LNCaP clone FGC (cell line): ENCODE data around the gene DEPDC1.

Experiments
- DNase-seq: peaks from one replicate; pipeline ENCODE4 v3.0.0-alpha.2; 2011; ENCODE audit warnings: low read depth
- H3K4me3 ChIP-seq: 2 replicates; pipeline ENCODE4 v1.5.1; 2011; ENCODE audit warnings: mild to moderate bottlenecking, low read depth, low read length, control low read depth
- TF ChIP-seq, protein P1 (sequence below): IDR thresholded peaks from 2 replicates; pipeline ENCODE4 v1.5.1; 2012; ENCODE audit warnings: mild to moderate bottlenecking; ENCODE audit not compliant: control insufficient read depth, insufficient read depth; ENCODE audit errors: extremely low read depth

The DEPDC1 gene

GRCh38 chr1:68459091-68459490 lies 37.8 kb downstream of the DEPDC1 start:
- DNase-seq: no peak
- no peak overlapping the region for H3K4me3 ChIP-seq
- TF ChIP-seq, protein P1, sequence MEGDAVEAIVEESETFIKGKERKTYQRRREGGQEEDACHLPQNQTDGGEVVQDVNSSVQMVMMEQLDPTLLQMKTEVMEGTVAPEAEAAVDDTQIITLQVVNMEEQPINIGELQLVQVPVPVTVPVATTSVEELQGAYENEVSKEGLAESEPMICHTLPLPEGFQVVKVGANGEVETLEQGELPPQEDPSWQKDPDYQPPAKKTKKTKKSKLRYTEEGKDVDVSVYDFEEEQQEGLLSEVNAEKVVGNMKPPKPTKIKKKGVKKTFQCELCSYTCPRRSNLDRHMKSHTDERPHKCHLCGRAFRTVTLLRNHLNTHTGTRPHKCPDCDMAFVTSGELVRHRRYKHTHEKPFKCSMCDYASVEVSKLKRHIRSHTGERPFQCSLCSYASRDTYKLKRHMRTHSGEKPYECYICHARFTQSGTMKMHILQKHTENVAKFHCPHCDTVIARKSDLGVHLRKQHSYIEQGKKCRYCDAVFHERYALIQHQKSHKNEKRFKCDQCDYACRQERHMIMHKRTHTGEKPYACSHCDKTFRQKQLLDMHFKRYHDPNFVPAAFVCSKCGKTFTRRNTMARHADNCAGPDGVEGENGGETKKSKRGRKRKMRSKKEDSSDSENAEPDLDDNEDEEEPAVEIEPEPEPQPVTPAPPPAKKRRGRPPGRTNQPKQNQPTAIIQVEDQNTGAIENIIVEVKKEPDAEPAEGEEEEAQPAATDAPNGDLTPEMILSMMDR: no peak

- TF ChIP-seq, protein P1: no peak
- no peak overlapping the region for H3K4me3 ChIP-seq
- no peak for DNase-seq
These were observed 40.7 kb downstream of the DEPDC1 start for GRCh38 chr1:68456202-68456601.

- no peak for DNase-seq
- no peak overlapping the region for H3K4me3 ChIP-seq
- TF ChIP-seq, protein P1: no peak
These were observed 42.3 kb downstream of the DEPDC1 start for GRCh38 chr1:68454534-68454933.

DNA sequence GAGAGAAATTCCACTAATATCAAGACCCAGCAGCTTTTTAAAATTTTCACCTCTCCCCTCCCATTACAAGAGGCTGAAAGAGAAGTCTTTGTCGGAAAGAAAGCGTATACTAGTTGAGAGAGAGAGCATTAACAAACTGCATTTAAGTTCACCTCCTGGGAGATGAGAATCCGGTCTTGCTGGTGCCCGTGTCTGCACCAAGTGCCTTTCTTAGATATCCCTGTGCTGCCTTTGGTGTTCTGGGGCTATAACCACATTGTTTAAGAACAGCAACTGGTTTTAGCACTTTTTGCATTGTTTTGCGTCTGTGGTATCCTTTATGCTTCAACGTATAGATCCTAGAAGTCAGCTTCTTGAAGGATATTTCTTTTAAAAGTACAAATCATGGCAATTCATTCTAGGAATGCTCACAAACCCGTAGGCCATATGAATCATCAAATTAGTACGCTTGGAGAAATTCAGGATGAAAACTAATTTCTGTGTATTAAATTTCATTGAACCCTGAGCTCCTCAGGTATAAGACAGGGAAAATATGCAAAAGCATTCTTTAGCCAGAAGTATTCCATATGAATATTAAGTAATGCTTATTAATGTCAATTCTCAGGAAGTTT lies 43.7 kb downstream of the DEPDC1 start:
- DNase-seq: no peak
- TF ChIP-seq, protein P1: no peak
- no peak overlapping the region for H3K4me3 ChIP-seq

- TF ChIP-seq, protein P1: no peak
- DNase-seq: no peak
- no peak within 1 kb of the TSS for H3K4me3 ChIP-seq
These were observed 47.0 kb downstream of the DEPDC1 start, which contains the start of gene RPE65 for GRCh38 chr1:68449901-68450300. Gene RPE65, minus strand, starts transcription at chr1:68449954. Its CDS starts 49 bp downstream, at chr1:68449905.

GRCh38 chr1:68448365-68448764 lies 48.5 kb downstream of the DEPDC1 start:
- H3K4me3 ChIP-seq: no peak overlapping the region
- TF ChIP-seq, protein P1: no peak
- DNase-seq: no peak

GRCh38 chr1:68445709-68446108 lies 51.2 kb downstream of the DEPDC1 start:
- DNase-seq: no peak
- TF ChIP-seq, protein P1: no peak
- no peak overlapping the region for H3K4me3 ChIP-seq
